Lung (tissue), 12 donors: ENCODE data around the gene IGSF22. TPM values are rescaled to one million over a fixed set of nuclear protein-coding genes. Genes with fewer than 3 reads are reported as not detected.
A peak's percentile ranks its signal among the peaks of the same experiment; 100 is the strongest.

Experiments
- ATAC-seq: fragments of 200-7000 bp; cut with Tn5 transposase; one replicate; pipeline ENCODE4 v1.9.1; 2020; ENCODE audit warnings: moderate number of reproducible peaks; ENCODE audit not compliant: insufficient read depth, low FRiP score
- DNase-seq, 3 donors: peaks; one replicate each; pipeline ENCODE4 v3.0.0-alpha.2; 2013 to 2017
- H3K27ac ChIP-seq, 2 donors: one replicate each; pipeline ENCODE4 v1.5.1; 2013; ENCODE audit warnings: mild to moderate bottlenecking in 2 of 2, moderate library complexity in 2 of 2, control low read depth in 1 of 2, inconsistent platforms in 1 of 2, low read depth in 1 of 2, low read length in 1 of 2
- H3K27me3 ChIP-seq, 3 donors: one replicate each; pipeline ENCODE4 v1.5.1; 2013; ENCODE audit warnings: low read length in 2 of 3; ENCODE audit not compliant: control insufficient read depth in 3 of 3, insufficient read depth in 3 of 3
- H3K36me3 ChIP-seq, 4 donors: one replicate each; pipeline ENCODE4 v1.5.1; 2013; ENCODE audit warnings: low read length in 4 of 4, mild to moderate bottlenecking in 1 of 4, moderate library complexity in 1 of 4; ENCODE audit not compliant: control insufficient read depth in 4 of 4, insufficient read depth in 4 of 4
- H3K4me1 ChIP-seq, 5 donors: one replicate each; pipeline ENCODE4 v1.5.1; 2013; ENCODE audit warnings: low read length in 5 of 5, mild to moderate bottlenecking in 2 of 5, moderate library complexity in 1 of 5; ENCODE audit not compliant: control insufficient read depth in 5 of 5, insufficient read depth in 5 of 5
- H3K4me3 ChIP-seq: one replicate; pipeline ENCODE4 v1.5.1; 2013; ENCODE audit warnings: mild to moderate bottlenecking, control low read depth, moderate library complexity
- H3K9ac ChIP-seq, 2 donors: one replicate each; pipeline ENCODE4 v1.5.1; 2013; ENCODE audit warnings: low read length in 2 of 2, control low read depth in 1 of 2; ENCODE audit not compliant: insufficient read depth in 1 of 2
- H3K9me3 ChIP-seq, 4 donors: one replicate each; pipeline ENCODE4 v1.5.1; 2013; ENCODE audit warnings: low read length in 3 of 4, mild to moderate bottlenecking in 1 of 4, moderate library complexity in 1 of 4; ENCODE audit not compliant: control insufficient read depth in 4 of 4, insufficient read depth in 3 of 4
- WGBS, 2 donors: extraction: QIAGEN DNeasy Blood & Tissue Kit; methylation state at CpG; one replicate each; pipeline ENCODE4 v1.1.7; 2013; 5-methylcytosine and 5-hydroxymethylcytosine counted together
- polyA plus RNA-seq, 2 donors: library from polyadenylated mRNA; stranded (reverse); fragments of 200-250 nt; gene quantifications; one replicate each; pipeline ENCODE4 v1.2.1, GENCODE V29; 2013
- total RNA-seq, 2 donors: library from RNA; depleted of rRNA in 1 of 2; stranded (reverse); fragments of >200 nt in 1 of 2; gene quantifications; one replicate each; pipeline ENCODE4 v1.2.1, GENCODE V29; 2014 to 2021
- TF ChIP-seq, protein P1 (sequence below): IDR thresholded peaks from 2 replicates; pipeline ENCODE4 v1.5.1; 2012; ENCODE audit warnings: mild to moderate bottlenecking; ENCODE audit errors: control extremely low read depth, extremely low read depth
- donor health status: control.
- donor health status: control.
- donor health status: Bipolar disorder and iron deficiency.
- donor health status: healthy.
- donor health status: DM: yes; HTN: yes; CAD: no.

Gene IGSF22
- total and polyA plus RNA-seq, 4 donors = 0.33 to 2.0 (median 0.56) TPM

DNA sequence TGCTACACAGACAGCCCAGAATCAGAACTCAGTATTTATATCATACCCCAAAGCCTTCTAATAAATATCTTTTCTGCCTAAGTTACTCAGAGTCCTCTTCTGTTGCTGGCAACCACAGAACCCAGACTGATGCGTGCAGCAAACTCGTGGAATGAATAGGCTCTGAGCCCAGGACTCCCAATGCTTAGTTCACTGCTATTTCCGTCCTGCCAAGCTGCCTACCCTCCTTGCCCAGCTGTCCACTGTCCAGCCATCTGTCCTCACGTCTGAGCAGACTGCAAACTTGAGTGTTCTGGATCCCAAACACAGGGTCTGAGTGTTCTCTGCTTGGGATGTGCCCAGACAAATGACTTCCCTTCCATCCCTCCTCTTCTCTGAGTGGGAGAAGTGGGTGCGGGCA, 46.2 kb upstream of the IGSF22 start:
- Histone ChIP-seq H3K9ac (no peak overlapping the region), H3K27me3 (peaks cover 0 to 8% (median 0%) of the 10 kb centered on the region in 3 donors), H3K9me3 (peaks cover 0 to 2% (median 0%) of the 10 kb centered on the region in 4 donors), H3K4me3 (no peak overlapping the region), H3K36me3 (no peaks in the 10 kb centered on the region), H3K27ac (no peak overlapping the region), H3K4me1 (no peaks in the 10 kb centered on the region)
- no peak for ATAC-seq
- TF ChIP-seq, protein P1, sequence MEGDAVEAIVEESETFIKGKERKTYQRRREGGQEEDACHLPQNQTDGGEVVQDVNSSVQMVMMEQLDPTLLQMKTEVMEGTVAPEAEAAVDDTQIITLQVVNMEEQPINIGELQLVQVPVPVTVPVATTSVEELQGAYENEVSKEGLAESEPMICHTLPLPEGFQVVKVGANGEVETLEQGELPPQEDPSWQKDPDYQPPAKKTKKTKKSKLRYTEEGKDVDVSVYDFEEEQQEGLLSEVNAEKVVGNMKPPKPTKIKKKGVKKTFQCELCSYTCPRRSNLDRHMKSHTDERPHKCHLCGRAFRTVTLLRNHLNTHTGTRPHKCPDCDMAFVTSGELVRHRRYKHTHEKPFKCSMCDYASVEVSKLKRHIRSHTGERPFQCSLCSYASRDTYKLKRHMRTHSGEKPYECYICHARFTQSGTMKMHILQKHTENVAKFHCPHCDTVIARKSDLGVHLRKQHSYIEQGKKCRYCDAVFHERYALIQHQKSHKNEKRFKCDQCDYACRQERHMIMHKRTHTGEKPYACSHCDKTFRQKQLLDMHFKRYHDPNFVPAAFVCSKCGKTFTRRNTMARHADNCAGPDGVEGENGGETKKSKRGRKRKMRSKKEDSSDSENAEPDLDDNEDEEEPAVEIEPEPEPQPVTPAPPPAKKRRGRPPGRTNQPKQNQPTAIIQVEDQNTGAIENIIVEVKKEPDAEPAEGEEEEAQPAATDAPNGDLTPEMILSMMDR = no peak
- no peak for DNase-seq
- WGBS, 2 donors = 67 to 79% methylated on average over 5 of the region's 5 CpGs

DNA sequence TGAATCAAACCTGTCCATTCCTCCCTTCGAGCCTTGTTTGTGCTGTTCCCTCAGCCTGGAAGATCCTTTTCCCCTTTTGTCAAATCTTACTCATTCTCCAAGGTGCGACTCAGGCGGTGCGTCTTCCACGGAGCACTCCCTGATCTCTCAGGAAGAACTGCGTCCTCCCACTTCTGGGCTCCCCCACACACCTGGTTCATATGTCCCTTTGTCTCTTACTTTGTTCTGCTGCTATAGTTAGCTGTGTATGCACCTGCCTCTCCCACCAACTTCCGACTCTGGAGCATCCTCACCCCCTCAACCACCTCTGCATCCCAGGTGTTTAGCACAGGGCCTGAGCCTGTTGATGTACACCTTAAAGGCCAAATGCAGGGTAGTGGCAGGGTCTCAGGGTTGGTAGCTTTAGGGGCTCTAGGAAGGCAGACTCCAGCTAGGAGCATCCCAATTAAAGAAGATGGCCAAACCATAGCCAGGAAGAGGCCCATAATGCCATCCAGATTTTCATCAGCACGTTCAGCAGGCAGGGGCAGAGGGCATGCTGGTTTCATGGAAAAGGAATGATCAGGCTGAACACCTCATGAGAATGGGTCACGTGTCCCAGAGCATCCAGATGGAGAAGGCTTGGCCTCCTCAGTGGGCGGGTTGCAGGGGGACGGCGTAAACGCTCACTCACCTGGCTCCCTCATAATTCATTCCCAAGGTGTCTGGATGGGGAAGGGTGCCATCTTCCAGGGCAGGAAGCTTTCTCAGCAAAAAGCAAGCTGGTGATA, 45.5 kb upstream of the IGSF22 start:
- peaks cover 0 to 2% (median 0%) of the 10 kb centered on the region in 4 donors for H3K9me3 ChIP-seq
- no peak for ATAC-seq
- 85 to 89% methylated on average over 13 of the region's 13 CpGs for WGBS, 2 donors
- no peak overlapping the region for H3K9ac ChIP-seq
- no peaks in the 10 kb centered on the region for H3K4me1 ChIP-seq
- TF ChIP-seq, protein P1 = no peak
- H3K27me3 ChIP-seq = peaks cover 0 to 8% (median 0%) of the 10 kb centered on the region in 3 donors
- no peak overlapping the region for H3K4me3 ChIP-seq
- H3K27ac ChIP-seq = no peak overlapping the region
- no peaks in the 10 kb centered on the region for H3K36me3 ChIP-seq
- no peak for DNase-seq

DNA sequence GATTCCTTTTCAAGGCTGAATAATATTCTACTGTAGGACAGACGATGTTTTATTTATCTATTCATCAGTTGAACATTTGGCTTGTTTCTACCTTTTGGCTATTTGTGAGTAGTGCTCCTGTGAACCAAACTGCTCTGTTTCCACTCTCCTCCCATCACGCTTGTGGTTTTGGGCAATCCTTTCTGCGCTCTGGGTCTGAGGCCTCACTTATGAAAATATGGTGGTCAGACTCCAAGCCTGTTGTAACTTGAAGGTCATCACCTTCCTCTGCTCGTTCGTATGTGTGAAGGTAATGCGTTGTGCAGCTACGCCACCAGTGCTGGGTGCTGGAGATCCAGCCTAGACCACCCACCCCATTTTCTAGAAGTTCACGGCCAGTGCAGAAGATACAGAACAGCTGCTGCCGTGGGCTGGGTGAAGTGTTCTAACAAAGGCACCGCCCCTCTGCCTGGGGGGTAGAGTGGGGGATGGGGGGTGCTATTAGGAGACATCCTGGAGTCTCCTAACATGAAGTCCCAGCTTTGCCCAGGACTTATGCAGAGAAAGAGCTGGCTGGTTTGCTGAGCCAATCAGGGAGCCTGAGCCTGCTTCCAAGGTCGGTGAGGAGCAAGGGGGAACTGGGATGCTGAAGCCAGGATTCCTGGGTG, 44.6 kb upstream of the IGSF22 start:
- ATAC-seq (no peak), DNase-seq (peak; percentile 29 to 41 (median 30))
- H3K36me3 ChIP-seq = no peaks in the 10 kb centered on the region
- WGBS, 2 donors = 67 to 73% methylated on average over 11 of the region's 11 CpGs
- TF ChIP-seq, protein P1 = no peak
- H3K9me3 ChIP-seq = peaks cover 0 to 2% (median 0%) of the 10 kb centered on the region in 4 donors
- peaks cover 0 to 8% (median 0%) of the 10 kb centered on the region in 3 donors for H3K27me3 ChIP-seq
- H3K4me3 ChIP-seq = no peak overlapping the region
- no peaks in the 10 kb centered on the region for H3K4me1 ChIP-seq
- no peak overlapping the region for H3K9ac ChIP-seq
- H3K27ac ChIP-seq = no peak overlapping the region
